ENCODE measurements around the gene SARDH.

SARDH gene

GRCh38 chr9:133673258-133673655 is 64.9 kb downstream of the SARDH start:
- in situ Hi-C loops (cut with HindIII; ENCODE audit: low sequenced_read_pairs) = loop anchor here (5.0 kb wide), 2 partner anchors 59 to 76 kb away; no protein-coding TSS in a partner anchor

DNA sequence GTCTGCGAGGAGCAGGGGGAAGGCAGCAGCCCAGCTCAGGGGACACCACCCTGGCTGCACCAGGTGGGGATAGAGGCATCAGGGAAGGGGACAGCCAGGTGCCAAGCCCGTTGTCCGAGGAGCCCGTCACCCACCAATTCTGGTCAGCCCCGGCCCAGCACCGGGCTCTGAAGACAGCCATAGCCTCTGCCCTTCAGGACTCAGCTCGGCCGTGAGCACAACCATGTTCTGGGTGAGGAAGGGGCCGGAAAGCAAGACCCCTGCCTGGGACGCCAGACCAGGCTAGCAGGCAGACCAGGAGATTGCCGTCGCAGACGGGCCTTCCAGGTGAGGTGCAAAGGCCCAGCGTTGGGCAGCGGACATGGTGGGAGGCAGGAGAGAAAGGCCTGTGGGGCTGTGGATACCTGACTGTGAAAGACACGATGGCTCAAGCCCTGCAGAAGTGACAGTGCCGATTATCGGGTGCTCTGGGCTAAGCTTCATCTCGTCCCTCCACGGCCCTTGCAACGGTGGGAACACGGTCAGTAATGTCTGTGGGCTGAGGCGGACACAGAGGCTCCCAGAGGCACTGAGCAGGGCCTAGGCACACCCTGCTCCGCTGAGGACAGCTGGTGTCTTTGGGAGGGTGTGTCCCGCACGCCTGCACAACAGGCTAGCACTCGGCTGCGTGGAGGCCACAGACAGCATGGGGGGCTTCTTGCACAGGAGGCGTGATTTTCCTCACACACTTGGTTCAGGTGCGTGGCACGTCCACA is 65.5 kb downstream of the SARDH start:
- in situ Hi-C loops (cut with HindIII; ENCODE audit: low sequenced_read_pairs) = loop anchor here (5.0 kb wide), 2 partner anchors 60 to 75 kb away; no protein-coding TSS in a partner anchor

DNA sequence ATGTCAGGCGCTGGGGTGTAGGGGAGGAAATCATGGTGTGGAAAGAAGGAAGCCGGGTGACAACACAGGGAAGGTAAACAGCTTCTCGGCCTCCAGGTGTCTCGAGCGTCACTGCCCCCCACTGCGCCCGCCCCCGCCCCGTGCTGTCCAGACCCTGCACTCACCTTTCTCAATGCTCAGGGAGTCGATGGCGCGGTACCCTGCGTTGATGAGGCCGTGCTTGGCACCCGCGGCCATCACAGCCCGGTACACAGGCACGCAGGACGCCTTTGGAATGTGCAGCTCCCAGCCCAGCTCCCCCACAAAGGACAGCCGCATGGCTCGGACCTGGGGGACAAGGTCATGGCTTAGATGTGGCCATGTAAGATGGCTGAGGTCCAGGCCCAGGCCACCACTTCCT is 66.8 kb downstream of the SARDH start:
- in situ Hi-C loops (cut with HindIII; ENCODE audit: low sequenced_read_pairs) = loop anchor here (5.0 kb wide), 2 partner anchors 61 to 74 kb away; no protein-coding TSS in a partner anchor

- in situ Hi-C loops (cut with HindIII; ENCODE audit: low sequenced_read_pairs) = loop anchor here (5.0 kb wide), 2 partner anchors 62 to 73 kb away; no protein-coding TSS in a partner anchor
These were observed 67.7 kb downstream of the SARDH start for GRCh38 chr9:133670466-133670865.

DNA sequence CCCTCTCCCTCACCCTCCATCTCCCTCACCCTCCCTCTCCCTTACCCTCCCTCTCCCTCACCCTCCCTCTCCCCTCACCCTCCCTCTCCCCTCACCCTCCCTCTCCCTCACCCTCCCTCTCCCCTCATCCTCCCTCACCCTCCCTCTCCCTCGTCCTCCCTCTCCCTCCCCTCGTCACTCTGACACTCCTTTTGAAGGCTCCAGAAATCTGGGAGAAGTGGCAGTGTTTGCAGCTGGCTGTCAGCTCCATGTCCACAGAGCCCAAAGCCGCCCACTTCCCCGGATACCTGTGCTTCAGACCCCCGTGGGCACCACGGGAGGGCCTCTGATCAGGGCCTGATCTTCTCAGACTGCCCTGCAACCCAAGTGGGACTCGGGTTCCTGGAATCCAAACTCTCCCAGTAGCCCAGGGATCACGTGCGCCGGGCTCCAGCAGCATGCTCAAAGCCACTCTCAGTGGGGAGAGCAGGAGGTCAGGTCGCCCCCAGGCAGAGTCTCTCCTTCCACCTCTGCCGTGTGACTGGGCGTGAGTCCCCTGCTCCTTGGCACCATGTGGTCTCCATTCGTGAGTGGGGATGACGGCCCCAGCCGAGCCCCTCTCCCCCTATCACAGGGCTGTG is 68.9 kb downstream of the SARDH start:
- in situ Hi-C loops (cut with HindIII; ENCODE audit: low sequenced_read_pairs) = no loop called here

DNA sequence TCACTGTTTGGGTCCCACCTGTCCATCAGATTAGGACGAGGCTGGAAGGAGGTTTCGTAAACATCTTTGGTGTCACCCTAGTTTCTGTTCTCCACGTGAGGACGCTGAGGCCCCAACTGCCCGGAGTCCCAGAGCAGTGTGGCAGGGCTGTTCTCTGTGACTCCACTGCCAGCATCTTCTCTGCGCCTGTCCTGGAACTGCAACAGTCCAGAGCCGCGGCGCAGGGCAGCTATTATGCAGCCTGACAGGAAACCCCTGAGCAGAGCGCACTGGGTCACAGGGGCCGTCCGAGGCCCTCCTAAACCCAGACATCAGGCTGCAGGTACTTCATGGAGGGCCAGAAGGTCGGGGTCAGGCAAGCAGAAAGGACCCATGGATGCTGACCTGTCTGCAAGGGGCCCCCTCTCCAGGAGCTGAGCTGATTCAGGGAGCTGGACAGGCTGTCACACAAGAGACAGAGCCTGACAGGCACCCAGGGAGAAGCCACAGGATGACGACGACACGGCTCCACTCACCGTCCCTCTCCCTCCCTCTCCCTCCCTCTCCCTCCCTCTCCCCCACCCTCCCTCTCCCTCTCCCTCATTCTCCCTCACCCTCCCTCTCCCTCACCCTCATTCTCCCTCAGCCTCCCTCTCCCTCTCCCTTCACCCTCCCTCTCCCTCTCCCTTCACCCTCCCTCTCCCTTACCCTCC is 70.2 kb downstream of the SARDH start:
- in situ Hi-C loops (cut with HindIII; ENCODE audit: low sequenced_read_pairs) = no loop called here

DNA sequence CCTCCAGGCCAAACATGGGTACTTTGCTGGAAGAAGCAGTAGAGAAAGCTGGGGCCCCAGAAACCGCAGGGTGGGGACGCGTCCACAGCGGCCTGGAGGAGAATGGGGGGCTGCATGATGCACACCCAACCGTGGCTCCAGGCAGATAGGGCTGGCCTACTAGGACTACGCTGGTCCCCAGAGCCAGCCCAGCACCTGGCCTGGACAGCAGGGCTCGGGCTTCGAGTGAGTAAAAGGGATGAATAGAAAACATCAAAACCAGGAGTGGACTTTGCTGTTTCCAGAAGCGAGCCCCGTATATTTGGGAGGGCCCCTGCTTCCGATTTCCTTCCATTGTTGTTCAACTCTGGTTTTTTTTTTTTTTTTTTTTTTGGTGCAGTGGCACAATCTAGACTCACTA is 71.3 kb downstream of the SARDH start:
- in situ Hi-C loops (cut with HindIII; ENCODE audit: low sequenced_read_pairs) = no loop called here

- in situ Hi-C loops (cut with HindIII; ENCODE audit: low sequenced_read_pairs) = no loop called here
These were observed 71.8 kb downstream of the SARDH start for GRCh38 chr9:133666387-133666786.

GRCh38 chr9:133665535-133665934 is 72.6 kb downstream of the SARDH start:
- in situ Hi-C loops (cut with HindIII; ENCODE audit: low sequenced_read_pairs) = no loop called here

- in situ Hi-C loops (cut with HindIII; ENCODE audit: low sequenced_read_pairs) = no loop called here
These were observed 73.1 kb downstream of the SARDH start for GRCh38 chr9:133665096-133665495.

DNA sequence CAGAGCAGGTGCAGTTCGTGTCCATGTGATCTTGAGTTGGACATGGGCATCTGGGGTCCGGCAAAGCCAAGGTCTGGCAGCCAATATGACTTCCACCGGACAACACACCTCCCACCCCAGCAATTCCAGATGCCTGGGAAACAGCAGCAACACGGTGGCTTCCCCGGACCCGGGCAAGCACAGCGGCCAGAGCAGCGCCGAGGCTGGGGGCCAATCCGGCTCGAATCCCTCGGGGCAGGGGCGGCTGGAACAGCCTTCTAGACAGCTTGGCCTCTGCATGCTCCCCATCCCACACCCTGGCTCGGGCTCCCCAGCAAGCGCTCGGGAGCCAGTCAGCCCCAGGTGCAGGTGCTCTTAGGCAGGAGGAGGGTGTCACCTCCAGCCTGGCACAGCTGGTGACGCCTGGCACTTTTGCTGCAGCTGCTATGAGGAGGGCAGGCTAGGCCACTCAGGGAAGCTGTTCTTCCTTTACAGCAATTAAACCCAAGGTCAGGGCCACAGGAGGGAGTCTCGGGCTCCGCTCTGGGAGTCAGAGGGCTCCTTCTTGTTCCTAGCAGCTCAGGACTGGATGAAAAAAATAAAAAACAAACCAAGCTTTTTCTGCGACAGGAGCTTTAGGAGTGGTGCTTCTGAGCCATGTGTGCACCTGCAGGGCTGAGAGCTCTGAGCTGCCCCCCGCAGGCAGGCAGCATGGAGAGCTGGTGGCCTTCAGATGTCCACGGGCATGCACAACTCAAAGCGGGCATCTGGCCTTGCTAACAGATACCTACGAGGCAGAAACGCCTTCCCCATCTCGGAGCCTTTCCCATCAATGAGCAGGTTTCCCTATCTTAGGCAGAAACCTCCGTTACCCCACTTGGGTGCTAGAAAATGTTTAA is 73.7 kb downstream of the SARDH start:
- in situ Hi-C loops (cut with HindIII; ENCODE audit: low sequenced_read_pairs) = no loop called here

DNA sequence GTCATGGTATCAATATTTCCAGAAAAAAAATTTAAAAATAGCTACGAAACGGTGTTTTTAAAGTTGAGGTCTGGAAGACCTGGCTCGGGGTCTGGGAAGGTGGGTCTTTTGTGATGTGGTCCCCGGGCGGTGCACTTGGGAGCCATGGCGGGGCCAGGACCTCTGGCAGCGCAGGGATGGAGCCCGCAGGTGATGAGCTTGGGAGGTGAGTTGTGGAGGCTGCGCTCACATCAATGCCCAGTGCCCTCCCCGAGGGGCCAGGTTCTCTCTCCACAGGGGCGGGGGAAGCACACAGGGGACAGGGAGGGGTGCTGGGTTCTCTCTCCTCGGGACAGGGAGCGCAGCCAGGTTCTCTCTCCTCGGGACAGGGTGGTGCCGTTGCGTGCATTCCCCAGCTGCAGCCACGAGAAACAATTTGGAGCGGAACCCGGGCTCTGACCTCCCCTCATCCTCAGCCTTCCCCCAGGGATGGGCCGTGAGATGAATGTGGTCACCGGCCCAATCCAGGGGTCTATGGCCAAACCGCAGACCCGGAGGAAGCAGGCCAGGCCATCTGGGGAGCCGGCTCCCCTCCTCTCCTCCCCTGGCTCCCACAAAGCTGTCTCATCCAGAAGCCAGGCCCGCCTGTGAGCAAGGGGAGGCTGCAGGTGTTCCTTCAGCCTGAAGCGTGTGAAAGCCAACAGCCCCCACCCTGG is 76.2 kb downstream of the SARDH start:
- in situ Hi-C loops (cut with HindIII; ENCODE audit: low sequenced_read_pairs) = no loop called here

DNA sequence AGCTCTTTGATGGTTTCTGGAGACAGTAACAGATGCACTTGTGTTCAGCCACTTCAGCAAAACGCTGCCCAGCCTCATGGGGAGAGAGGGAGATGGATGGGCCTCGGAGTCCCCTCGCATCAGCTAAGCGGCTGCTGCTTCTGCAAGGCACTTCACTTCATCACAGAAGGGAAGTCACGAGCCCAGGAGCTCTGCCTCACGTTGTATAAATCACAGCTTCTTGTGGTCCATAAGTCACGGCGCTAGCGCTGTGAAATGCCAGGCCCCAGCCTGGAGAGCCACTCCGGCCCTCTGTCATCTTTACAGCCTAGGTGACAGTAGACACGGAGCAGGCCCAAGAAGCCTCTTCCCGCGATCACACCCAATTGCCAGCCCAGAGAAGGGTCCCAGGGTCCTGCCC is 78.6 kb downstream of the SARDH start:
- in situ Hi-C loops (cut with HindIII; ENCODE audit: low sequenced_read_pairs) = no loop called here

DNA sequence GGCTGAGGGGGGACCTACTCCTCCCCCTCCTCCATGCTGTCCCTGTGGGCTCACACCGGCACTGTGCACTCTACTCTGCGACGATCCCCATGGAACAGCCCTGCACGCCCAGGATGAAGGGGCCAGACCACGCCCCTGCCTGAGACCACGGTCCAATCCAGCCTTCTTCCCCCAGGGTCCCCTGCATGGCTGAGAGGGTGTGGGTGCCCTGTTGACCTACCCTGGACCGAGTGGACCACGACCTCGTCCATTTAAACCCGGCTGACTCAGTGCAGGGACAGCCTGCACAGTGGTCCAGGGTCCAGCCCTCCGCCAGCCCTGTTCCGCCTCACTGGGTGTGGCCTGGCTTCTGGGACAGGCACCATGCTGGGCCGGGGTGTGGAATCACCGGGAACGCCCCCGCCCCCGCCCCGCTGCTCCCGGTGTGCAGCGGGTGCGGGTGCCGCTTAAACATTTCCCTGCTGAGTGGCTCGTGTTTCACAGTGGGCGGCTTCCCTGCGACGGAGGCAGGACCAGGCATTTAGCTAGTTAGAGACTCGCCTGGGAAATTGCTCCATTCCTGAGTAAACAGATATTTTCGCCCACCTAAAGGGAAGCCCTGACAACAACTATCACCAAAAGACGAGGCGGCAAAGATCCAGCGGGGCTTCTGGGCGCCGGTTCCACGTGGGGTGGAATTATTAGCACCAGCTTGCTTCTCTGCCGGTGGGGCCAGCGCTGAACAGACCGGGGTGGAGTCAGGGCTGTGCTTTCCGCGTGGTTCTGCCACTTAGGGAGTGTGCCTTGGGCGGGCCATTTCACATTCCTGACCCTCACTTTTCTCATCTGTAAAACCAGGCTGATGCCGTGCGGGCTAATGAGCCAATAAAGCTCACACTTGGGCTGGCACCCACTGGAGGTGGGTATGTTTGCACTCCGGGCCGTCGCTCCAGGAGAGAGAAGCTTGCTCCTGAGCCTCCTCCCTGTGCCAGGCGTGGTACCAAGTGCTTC is 79.4 kb downstream of the SARDH start:
- in situ Hi-C loops (cut with HindIII; ENCODE audit: low sequenced_read_pairs) = no loop called here

DNA sequence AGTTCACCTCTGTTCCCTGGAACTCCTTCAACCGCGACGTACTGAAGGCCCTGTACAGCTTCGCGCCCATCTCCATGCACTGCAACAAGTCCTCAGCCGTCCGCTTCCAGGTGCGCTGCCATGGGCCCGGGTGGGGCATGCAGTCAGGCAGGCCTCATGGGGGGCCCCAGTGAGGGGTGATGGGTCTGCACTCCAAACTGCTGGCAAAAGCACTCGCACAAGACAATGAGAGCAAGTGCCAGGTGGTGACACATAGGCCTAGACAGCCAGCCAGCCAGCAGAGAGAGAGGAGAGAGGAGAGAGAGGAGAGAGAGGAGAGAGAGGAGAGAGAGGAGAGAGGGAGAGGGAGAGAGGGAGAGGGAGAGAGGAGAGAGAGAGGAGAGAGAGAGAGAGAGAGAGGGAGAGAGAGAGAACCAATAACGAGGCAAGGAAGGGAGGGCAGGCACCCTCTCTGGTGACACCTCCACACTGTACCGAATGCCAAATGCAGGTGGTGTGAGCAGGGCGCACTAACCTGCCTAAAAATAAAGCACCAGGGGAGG is 81.0 kb downstream of the SARDH start:
- in situ Hi-C loops (cut with HindIII; ENCODE audit: low sequenced_read_pairs) = no loop called here

GRCh38 chr9:133656211-133657119 is 81.7 kb downstream of the SARDH start:
- in situ Hi-C loops (cut with HindIII; ENCODE audit: low sequenced_read_pairs) = no loop called here

GRCh38 chr9:133655701-133656100 is 82.5 kb downstream of the SARDH start:
- in situ Hi-C loops (cut with HindIII; ENCODE audit: low sequenced_read_pairs) = no loop called here

Measured in endothelial cell of hepatic sinusoid (primary cell).